Measurements from ENCODE around the gene TNNI3K. TPM values are rescaled to one million over a fixed set of nuclear protein-coding genes. Genes with fewer than 3 reads are reported as not detected.

Gene TNNI3K
- total RNA-seq: 0.91 and 1.6 TPM in 2 replicates

GRCh38 chr1:74235153-74235552 is at the start of gene TNNI3K:
Gene TNNI3K, plus strand, starts transcription at chr1:74235387. Its CDS starts 65 bp downstream, at chr1:74235452.

GRCh38 chr1:74197657-74198552 is 37.3 kb upstream of the TNNI3K start, which contains the start of the genes FPGT and LRRIQ3:
Gene FPGT, plus strand, starts transcription at chr1:74198242. Its CDS starts 37 bp downstream, at chr1:74198279.
Gene LRRIQ3, minus strand, starts transcription at chr1:74198176. Its CDS starts 14,492 bp downstream, at chr1:74183684.

GRCh38 chr1:74512170-74512915 is 277.2 kb downstream of the TNNI3K start, which contains the start of gene LRRC53:
Gene LRRC53, minus strand, starts transcription at chr1:74512611. Its CDS starts 29,262 bp downstream, at chr1:74483349.

Other genes starting within 250 kb of the TNNI3K start
- gene LRRIQ3, start 37.2 kb upstream of the TNNI3K start, total RNA-seq: 0.39 and 1.5 TPM in 2 replicates
- 23.8 and 31.3 TPM in 2 replicates for gene FPGT, start 37.1 kb upstream of the TNNI3K start, total RNA-seq

Data from articular chondrocyte of knee joint (primary cell).